NCI-H2081 treated with DMSO at 0.1 percent for 48 hours (cell line): ENCODE data around the gene AKNA.

Experiments used
- DNase-seq: peaks from one replicate; lab custom pipeline; 2025; lab: John Stamatoyannopoulos, UW

AKNA gene

DNA sequence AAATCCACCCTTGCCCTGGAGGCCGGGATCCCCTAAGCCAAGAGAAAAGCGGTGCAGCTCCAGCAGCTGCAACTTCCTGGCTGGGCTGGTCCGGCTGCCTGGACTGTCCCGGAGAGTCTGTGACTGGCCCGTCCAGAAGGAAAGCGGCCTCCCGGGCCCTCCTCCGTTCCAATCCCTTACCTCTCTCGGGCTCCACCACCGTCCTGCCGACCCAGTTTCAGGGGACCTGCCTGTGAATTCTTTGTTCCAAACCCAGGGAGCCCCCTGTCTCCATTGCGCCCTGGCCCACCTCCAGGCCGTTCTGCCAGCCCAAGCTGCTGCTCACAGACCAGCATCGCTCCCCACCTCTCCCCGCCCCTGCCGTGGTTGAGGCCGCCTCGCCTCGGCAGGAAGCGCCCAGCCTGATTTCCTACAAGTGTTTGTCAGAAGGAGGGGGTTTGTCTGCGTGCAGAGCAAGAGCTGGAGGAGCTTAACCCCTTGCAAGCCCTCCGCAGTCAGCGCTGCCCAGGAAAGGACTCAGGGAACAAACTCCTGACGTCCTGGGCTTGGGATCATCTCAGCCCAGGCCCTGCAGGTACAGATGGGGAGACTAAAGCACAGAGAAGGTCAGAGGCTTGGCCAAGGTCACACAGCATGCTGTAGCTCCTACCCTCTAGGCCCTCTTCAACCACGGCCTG is at the start of gene AKNA:
Gene AKNA, minus strand, starts transcription at position 303 of the 677 bp plus-strand sequence. CDS start 6,649 bp downstream, outside the sequence.
- no peak for DNase-seq

GRCh38 chr9:114437401-114437893 is 49.7 kb upstream of the AKNA start:
- DNase-seq, result no peak

- DNase-seq, result peak; percentile 13
Observed at GRCh38 chr9:114434878-114435311, 47.1 kb upstream of the AKNA start.

- no peak for DNase-seq
Observed at GRCh38 chr9:114433720-114434255, 46.0 kb upstream of the AKNA start.

- DNase-seq, result no peak
Observed at GRCh38 chr9:114433086-114433485, 45.3 kb upstream of the AKNA start.

GRCh38 chr9:114432323-114433067 is 44.7 kb upstream of the AKNA start:
- DNase-seq, result no peak

DNA sequence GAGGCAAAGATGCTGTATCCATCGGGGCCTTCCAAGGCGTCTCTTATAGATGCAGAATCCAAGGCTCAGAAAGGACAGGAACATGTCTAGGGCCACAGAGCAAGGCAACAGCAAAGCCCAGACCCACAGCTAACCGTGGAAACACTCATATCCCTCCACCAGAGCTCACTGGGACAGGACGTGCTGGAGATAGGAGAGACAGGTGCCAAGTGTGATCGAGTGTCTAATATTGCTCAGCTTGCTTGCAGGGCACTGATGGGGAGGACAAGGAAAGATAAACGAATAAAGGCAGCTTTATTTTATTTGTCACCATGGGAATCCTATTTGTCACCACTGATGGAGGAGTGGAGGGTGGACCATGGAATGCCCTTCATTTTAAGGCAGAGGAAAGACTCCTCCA is 44.0 kb upstream of the AKNA start:
- DNase-seq, result no peak

DNA sequence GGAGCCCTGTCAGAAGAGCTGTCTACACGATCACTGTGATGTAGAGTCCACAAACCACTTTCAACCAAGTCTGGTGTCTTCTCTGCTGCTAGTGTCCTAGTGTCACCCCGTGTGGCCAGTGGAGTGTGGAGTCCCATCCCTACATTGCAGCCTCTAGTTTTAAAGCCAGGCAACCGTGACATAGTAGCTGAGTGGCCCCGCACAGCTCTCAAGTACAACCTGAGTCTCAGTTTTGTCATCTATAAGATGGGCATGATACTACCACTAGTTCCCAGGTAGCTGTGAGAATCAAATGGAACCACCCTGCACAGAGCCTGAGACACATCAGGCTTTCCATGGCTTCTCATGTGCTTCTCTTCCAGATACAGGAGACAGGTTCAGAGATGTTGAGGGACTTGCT is 43.2 kb upstream of the AKNA start:
- no peak for DNase-seq

- no peak for DNase-seq
Observed at GRCh38 chr9:114430457-114430856, 42.7 kb upstream of the AKNA start.

GRCh38 chr9:114429488-114429887 is 41.7 kb upstream of the AKNA start:
- DNase-seq, result no peak

DNA sequence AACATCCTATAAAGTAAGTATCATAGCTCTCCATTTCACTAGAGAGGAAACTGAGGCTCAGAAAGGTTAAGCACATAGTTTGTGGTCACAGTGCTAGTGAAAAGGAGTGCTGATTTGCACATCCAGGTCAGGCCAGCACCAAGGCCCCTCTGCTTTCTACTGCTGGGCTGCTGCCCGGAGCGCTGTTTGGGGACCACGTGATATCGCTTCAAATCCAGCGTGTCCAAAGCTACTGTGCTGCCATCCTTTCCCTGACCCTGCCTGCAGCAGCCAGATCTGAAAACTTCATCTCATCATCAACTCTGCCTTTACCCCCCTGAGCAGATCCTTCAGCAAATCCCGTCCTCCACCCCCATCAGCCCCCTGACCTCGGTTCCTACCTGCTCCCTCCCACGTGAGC is 40.7 kb upstream of the AKNA start:
- DNase-seq, result no peak

DNA sequence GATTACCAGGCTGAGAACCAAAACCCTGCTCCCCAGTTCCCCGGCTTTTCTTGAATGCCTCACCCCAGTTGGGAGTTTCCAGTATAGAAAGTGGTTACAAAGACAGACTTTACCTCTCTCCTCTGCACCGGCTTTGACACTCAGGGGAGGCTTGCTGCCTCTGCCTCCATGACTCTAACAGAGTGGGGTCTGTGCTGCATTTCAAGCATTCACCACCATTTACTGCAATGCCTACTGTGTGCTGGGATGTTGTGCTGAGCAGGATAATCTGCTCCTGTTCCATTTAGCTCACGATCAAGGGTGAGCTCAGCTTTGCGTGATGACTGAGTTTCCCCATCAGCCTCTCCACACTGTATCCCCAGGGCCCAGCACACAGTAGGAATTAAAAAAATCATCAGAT is 39.9 kb upstream of the AKNA start:
- no peak for DNase-seq

- no peak for DNase-seq
Observed at GRCh38 chr9:114426046-114426948, 38.5 kb upstream of the AKNA start.

GRCh38 chr9:114425126-114425525 is 37.3 kb upstream of the AKNA start:
- DNase-seq, result no peak

GRCh38 chr9:114424126-114424525 is 36.3 kb upstream of the AKNA start:
- DNase-seq, result no peak

DNA sequence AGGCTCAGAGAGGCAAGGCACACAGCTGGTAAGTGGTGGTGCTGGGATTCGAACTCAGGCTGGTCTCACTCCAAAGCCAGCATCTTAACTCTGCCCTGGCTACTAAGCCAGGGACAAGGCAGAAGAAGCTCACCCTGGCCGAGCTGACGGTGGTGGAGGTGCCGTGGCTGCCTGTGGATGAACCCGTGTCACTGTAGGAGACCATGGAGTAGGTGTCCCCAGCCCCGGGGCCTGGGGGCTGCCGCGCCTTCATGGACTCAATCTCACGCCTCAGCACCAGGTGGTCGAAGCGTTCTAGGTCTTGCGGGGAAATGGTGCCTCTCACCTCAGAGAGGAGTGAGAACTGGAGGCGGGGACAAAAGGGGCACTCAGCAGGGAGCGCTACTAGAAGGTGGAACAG is 35.4 kb upstream of the AKNA start:
- DNase-seq, result no peak

GRCh38 chr9:114421147-114421546 is 33.4 kb upstream of the AKNA start:
- no peak for DNase-seq

DNA sequence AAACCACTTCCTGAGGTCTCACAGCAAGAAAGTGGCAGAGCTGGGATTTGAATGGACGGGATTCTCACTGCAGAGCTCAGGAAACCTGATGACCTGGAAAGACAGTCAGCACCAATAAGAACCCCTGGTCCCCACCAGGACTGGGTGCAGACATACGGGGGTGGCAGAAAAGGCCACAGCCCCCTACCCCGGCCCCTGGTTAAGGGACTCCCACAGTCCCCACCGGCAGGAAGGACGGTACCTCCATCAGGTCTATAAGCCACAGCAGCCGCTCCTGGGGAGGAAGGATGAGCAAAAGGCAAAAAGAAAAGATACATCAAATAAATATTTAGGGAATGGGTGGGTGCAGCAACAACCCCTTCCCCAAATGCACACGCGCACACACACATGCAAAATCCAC is 32.0 kb upstream of the AKNA start:
- DNase-seq, result no peak

GRCh38 chr9:114418053-114418452 is 30.3 kb upstream of the AKNA start:
- no peak for DNase-seq

DNA sequence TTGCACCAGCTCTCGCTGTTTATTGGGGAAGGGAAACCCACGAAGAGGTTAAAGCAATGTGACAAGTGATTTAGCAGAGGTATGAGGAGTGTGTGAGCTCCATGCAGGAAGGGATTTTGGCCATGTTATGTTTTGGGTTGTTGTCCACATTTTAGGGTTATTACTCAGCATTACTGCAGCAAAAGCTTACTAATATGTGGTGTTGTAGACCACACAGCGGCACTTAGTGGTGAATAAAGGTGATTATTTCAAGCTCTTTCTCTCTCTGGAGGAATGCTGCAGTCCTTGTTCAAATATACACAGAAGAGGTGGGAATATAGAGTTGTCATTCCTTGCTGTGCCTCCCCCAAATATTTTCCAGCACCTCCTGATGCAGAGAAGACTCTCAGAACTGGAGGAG is 29.7 kb upstream of the AKNA start:
- DNase-seq, result no peak

- no peak for DNase-seq
Observed at GRCh38 chr9:114416906-114417305, 29.1 kb upstream of the AKNA start.

GRCh38 chr9:114416290-114416689 is 28.5 kb upstream of the AKNA start:
- DNase-seq, result no peak
